ENCODE measurements around the gene MLEC.

DNA sequence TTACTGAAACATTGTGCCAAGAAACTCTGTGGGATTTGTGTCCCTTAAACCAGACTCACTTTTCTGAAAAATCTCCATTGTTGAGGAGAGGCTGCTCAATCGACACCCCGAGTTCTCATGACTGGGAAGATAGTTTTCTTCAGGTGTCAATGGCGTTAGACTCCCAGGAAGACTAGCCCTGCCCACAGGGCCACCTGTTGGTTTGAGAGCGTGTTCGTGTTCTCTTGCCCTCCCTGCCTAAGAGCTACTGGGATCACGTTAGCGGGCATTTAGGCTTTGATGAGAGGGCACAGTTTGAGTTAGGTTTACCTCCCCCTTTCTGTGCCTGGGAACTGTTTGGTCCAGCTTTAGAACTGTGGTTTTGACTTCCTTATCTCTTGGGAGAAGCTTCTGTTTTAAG, 12.6 kb downstream of the MLEC start:
- TF ChIP-seq BHLHE40 (IDR thresholded peaks at IDR 0.05; ENCODE audit: borderline replicate concordance) (no peak), ZNF384 (IDR thresholded peaks at IDR 0.05) (no peak), TARDBP (IDR thresholded peaks at IDR 0.05) (no peak), LEF1 (IDR thresholded peaks at IDR 0.05; ENCODE audit: borderline replicate concordance) (no peak), ARNT (IDR thresholded peaks at IDR 0.05) (no peak)

All from HEK293T (cell line).